Measurements from ENCODE around the gene DNM3. TPM values are rescaled to one million over a fixed set of nuclear protein-coding genes. Genes with fewer than 3 reads are reported as not detected.

Gene DNM3
- total RNA-seq, 1 experiment from 2014 or later: 2.7 TPM

DNA sequence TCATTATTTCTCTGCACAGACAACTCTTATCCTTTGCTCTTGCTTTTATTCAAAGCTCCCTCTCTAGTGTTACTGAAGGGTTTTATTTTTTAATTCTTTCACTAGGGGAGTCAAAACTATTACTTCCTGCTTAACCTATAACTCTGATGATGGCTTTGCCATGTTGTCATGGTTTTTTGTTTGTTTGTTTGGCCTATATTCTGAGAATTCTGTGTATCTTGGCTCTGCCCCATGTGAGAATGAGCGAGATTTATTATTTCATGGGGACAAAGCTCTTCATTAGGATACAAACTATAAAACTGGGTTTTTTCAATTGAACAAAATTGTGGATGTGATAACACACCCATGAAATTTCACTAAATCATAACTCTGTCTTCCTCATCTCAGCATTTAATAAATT is 388.6 kb downstream of the DNM3 start:
- Histone ChIP-seq H3K14ac (ENCODE audit: insufficient read depth, low read length) (no peak overlapping the region), H3K9me3 (ENCODE audit: control insufficient read depth, low read depth, low read length) (no peaks in the 10 kb centered on the region), H4K8ac (replicated peaks; ENCODE audit: insufficient read length, low read depth, low read length) (no peak overlapping the region), H2BK15ac (ENCODE audit: low read depth, low read length) (no peak overlapping the region), H2BK120ac (ENCODE audit: low read depth, low read length, poor library complexity, severe bottlenecking) (no peak overlapping the region), H3K9ac (ENCODE audit: extremely low read depth, insufficient read length, low read length) (no peak overlapping the region), H3K27ac (ENCODE audit: insufficient read length, low read depth, low read length) (no peak overlapping the region), H3K27me3 (ENCODE audit: insufficient read depth, low read length) (no peaks in the 10 kb centered on the region), H2AK5ac (ENCODE audit: insufficient read length, low read length) (no peak overlapping the region), H3K23me2 (ENCODE audit: insufficient read length, low read depth, low read length, poor library complexity, severe bottlenecking) (no peaks in the 10 kb centered on the region), H3K4me2 (ENCODE audit: insufficient read depth, insufficient read length, low read length) (no peak overlapping the region), H3K79me1 (ENCODE audit: insufficient read depth, low read depth, low read length, poor library complexity, severe bottlenecking) (no peaks in the 10 kb centered on the region), H3K56ac (ENCODE audit: insufficient read length, low read depth, low read length) (no peak overlapping the region), H3K23ac (ENCODE audit: insufficient read length, low read depth, low read length) (no peak overlapping the region), H2AFZ (ENCODE audit: low read length) (no peak overlapping the region), H3K79me2 (ENCODE audit: insufficient read depth, low read length) (no peaks in the 10 kb centered on the region), H4K5ac (ENCODE audit: insufficient read length, low read depth, low read length) (no peak overlapping the region), H3T11ph (ENCODE audit: low read length) (no peak overlapping the region), H2BK20ac (ENCODE audit: low read depth, low read length, poor library complexity, severe bottlenecking) (no peak overlapping the region), H3K4ac (ENCODE audit: low read depth, low read length) (no peak overlapping the region), H4K91ac (ENCODE audit: insufficient read length, low read depth, low read length) (no peak overlapping the region), H2BK5ac (ENCODE audit: insufficient read length, low read length) (no peak overlapping the region), H2BK12ac (ENCODE audit: insufficient read length, low read depth, low read length) (no peak overlapping the region), H4K20me1 (ENCODE audit: control insufficient read depth, insufficient read depth, insufficient read length) (no peaks in the 10 kb centered on the region), H3K18ac (ENCODE audit: insufficient read length, low read depth, low read length) (no peak overlapping the region), H3K4me1 (ENCODE audit: insufficient read depth, low read length) (no peaks in the 10 kb centered on the region)
- H3K27ac Mint-ChIP-seq: no peak overlapping the region
- DNase-seq: no peak
- H3K4me3 Mint-ChIP-seq: no peak overlapping the region
- no peaks in the 10 kb centered on the region for H3K4me1 Mint-ChIP-seq
- peaks cover 5 to 6% of the 10 kb centered on the region in 2 experiments; a peak in 2 of 5 replicates for H3K9me3 Mint-ChIP-seq
- H3K27me3 Mint-ChIP-seq (ENCODE audit: low read depth): no peaks in the 10 kb centered on the region
- WGBS (ENCODE audit: extremely low coverage, insufficient read length, low lambda C conversion rate): no CpG with 5 or more reads among the region's 1 CpG
- TF ChIP-seq, protein P1, sequence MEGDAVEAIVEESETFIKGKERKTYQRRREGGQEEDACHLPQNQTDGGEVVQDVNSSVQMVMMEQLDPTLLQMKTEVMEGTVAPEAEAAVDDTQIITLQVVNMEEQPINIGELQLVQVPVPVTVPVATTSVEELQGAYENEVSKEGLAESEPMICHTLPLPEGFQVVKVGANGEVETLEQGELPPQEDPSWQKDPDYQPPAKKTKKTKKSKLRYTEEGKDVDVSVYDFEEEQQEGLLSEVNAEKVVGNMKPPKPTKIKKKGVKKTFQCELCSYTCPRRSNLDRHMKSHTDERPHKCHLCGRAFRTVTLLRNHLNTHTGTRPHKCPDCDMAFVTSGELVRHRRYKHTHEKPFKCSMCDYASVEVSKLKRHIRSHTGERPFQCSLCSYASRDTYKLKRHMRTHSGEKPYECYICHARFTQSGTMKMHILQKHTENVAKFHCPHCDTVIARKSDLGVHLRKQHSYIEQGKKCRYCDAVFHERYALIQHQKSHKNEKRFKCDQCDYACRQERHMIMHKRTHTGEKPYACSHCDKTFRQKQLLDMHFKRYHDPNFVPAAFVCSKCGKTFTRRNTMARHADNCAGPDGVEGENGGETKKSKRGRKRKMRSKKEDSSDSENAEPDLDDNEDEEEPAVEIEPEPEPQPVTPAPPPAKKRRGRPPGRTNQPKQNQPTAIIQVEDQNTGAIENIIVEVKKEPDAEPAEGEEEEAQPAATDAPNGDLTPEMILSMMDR (conservative IDR thresholded peaks at IDR 0.05): no peak
- peaks cover 0 to 3% (median 0%) of the 10 kb centered on the region in 3 experiments; a peak in 2 of 7 replicates for H3K36me3 Mint-ChIP-seq (ENCODE audit: insufficient read depth in 1 of 3, low read depth in 3 of 3)
